BLaER1 treated with 17β-estradiol and CSF1 and Interleukin-3, amounts not matched to agents 10 nM and 100 nM (cell line): Measurements from ENCODE around the gene ABCD3.
"Not testable (repeated sequence)": the region's sequence is repeated elsewhere in the genome, so short reads cannot be mapped to it uniquely, and the experiment has no call there.

Experiments used
- H3K27ac ChIP-seq, 11 experiments: shearing (Covaris generic); formaldehyde crosslinking; 2 replicates each; pipeline ENCODE4 v1.8.1; 2022
- H3K27me3 ChIP-seq, 11 experiments: shearing (Covaris generic); formaldehyde crosslinking; 2 replicates each; pipeline ENCODE4 v1.8.1; 2022
- H3K36me3 ChIP-seq, 11 experiments: shearing (Covaris generic); formaldehyde crosslinking; 2 replicates each; pipeline ENCODE4 v1.8.1; 2022
- H3K4me1 ChIP-seq, 10 experiments: shearing (Covaris generic); formaldehyde crosslinking; 2 replicates each; pipeline ENCODE4 v1.8.1; 2022
- H3K4me2 ChIP-seq, 11 experiments: shearing (Covaris generic); formaldehyde crosslinking; 2 replicates each; pipeline ENCODE4 v1.8.1; 2022
- H3K4me3 ChIP-seq, 10 experiments: shearing (Covaris generic); formaldehyde crosslinking; 2 replicates each; pipeline ENCODE4 v1.8.1; 2022
- H3K9ac ChIP-seq, 11 experiments: shearing (Covaris generic); formaldehyde crosslinking; 2 replicates each; pipeline ENCODE4 v1.8.1; 2022
- H3K9me3 ChIP-seq, 11 experiments: shearing (Covaris generic); formaldehyde crosslinking; replicated peaks in 1 of 11; 2 replicates each; pipeline ENCODE4 v1.8.1; 2022
- H4K20me1 ChIP-seq, 11 experiments: shearing (Covaris generic); formaldehyde crosslinking; 2 replicates each; pipeline ENCODE4 v1.8.1; 2022
- Cebpa-rat ChIP-seq, 11 experiments: shearing (Covaris generic); IDR thresholded peaks; 2 replicates each; pipeline ENCODE4 v1.8.1; 2022

The ABCD3 gene

DNA sequence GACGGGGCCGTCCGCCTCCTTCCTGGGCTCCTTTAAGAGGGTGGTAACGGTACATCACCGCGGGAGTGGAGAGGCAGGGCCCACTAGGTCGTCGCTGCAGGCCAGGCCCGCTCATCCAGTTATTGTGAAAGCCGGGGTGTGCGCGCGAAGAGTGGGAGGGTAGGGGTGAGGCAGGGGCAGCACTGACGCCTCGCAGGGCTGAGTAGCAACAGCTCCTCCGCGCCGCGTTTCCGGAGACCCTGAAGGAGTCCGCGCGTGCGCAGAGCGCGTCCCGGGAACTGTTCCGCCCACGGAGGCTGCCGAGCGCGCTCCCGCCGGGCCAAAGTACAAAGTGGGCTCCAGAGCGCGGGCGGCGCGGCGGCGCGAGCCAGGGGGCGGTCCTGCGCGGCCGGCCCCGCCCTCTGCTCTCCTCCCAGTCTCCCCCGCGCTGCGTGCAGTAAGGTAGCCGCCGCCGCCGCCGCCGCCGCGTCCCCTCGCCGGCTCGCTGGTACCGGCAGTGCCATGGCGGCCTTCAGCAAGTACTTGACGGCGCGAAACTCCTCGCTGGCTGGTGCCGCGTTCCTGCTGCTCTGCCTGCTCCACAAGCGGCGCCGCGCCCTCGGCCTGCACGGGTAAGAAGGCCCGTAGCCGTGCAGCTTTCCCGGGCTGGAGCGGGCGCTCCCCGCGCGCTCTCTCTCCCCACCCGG is at the start of gene ABCD3:
ABCD3 (plus strand) TSS at position 412 of the 686 bp plus-strand sequence; CDS start at position 502, 90 bp downstream.
- Histone ChIP-seq H3K36me3 (no peaks in the 10 kb centered on the region), H4K20me1 (peaks cover 6 to 48% (median 41%) of the 10 kb centered on the region in 11 experiments; a peak in 16 of 22 replicates), H3K9ac (peak within 1 kb of the TSS; percentile 79 to 91 (median 86)), H3K27me3 (peaks cover 17 to 45% (median 22%) of the 10 kb centered on the region in 11 experiments), H3K27ac (peak within 1 kb of the TSS; percentile 38 to 89 (median 81); a peak in 21 of 22 replicates), H3K4me3 (peak within 1 kb of the TSS; percentile 77 to 94 (median 90)), H3K4me2 (peak within 1 kb of the TSS; percentile 77 to 91 (median 86)), H3K9me3 (no peaks in the 10 kb centered on the region), H3K4me1 (peaks cover 20 to 34% (median 32%) of the 10 kb centered on the region in 10 experiments)
- TF ChIP-seq Cebpa-rat (IDR thresholded peaks at IDR 0.05): peak in 1 of 11 experiments; percentile 36; a peak in 1 of 22 replicates

- H3K27me3 ChIP-seq, H4K20me1 ChIP-seq, H3K27ac ChIP-seq, H3K36me3 ChIP-seq, H3K4me3 ChIP-seq, H3K9ac ChIP-seq, H3K4me1 ChIP-seq, H3K4me2 ChIP-seq: not testable (repeated sequence)
- H3K9me3 ChIP-seq: peaks cover 5 to 21% (median 16%) of the 10 kb centered on the region in 11 experiments; a peak in 21 of 22 replicates
Measured at GRCh38 chr1:94372771-94373170, 45.4 kb upstream of the ABCD3 start.

GRCh38 chr1:94373311-94373710 is 44.9 kb upstream of the ABCD3 start:
- peaks cover 5 to 21% (median 16%) of the 10 kb centered on the region in 11 experiments; a peak in 21 of 22 replicates for H3K9me3 ChIP-seq
- peak overlapping the region in 4 of 11 experiments; percentile 0 to 35 (median 14); a peak in 5 of 22 replicates for H3K4me2 ChIP-seq
- H3K36me3 ChIP-seq, H4K20me1 ChIP-seq, H3K27ac ChIP-seq, H3K9ac ChIP-seq, H3K4me3 ChIP-seq, H3K4me1 ChIP-seq, H3K27me3 ChIP-seq: not testable (repeated sequence)

DNA sequence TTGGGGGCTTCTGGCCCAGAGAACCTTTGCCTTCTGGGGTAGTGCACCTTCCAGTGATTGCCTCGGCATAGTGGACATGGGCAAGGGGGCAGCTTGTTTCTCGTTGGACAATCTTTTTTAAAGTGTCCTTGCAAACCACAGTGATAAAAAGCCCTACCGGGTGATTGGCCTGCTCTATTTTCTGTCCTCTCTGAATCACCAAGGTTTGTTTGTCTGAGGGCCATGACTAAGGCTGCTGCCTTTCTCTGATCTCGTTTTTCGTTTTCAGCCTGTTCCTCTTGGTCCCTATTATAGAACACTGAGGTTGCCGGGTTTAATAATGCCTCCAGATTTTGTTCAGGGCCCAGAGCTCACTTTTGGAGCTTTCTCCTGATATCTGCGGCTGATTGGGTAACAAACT is 42.5 kb upstream of the ABCD3 start:
- H3K27ac ChIP-seq, H4K20me1 ChIP-seq, H3K4me2 ChIP-seq, H3K36me3 ChIP-seq, H3K4me3 ChIP-seq, H3K27me3 ChIP-seq, H3K9ac ChIP-seq, H3K4me1 ChIP-seq: not testable (repeated sequence)
- H3K9me3 ChIP-seq: peaks cover 0 to 14% (median 11%) of the 10 kb centered on the region in 11 experiments; a peak in 19 of 22 replicates

DNA sequence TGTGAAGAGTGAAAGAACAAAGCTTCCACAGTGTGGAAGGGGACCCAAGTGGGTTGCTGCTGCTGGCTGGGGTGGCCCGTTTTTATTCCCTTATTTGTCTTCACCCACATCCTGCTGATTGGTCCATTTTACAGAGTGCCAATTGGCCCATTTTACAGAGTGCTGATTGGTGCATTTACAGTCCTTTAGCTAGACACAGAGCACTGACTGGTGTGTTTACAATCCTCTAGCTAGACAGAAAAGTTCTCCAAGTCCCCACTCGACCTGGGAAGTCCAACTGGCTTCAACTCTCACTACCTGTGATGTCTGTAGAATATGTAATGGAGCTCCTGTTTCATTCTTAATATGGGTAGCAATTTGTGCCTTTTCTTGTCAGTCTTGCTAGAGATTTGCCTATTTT is 39.7 kb upstream of the ABCD3 start:
- H3K36me3 ChIP-seq, H3K4me2 ChIP-seq, H3K4me1 ChIP-seq, H3K9me3 ChIP-seq, H4K20me1 ChIP-seq, H3K27me3 ChIP-seq, H3K4me3 ChIP-seq, H3K27ac ChIP-seq, H3K9ac ChIP-seq: not testable (repeated sequence)

DNA sequence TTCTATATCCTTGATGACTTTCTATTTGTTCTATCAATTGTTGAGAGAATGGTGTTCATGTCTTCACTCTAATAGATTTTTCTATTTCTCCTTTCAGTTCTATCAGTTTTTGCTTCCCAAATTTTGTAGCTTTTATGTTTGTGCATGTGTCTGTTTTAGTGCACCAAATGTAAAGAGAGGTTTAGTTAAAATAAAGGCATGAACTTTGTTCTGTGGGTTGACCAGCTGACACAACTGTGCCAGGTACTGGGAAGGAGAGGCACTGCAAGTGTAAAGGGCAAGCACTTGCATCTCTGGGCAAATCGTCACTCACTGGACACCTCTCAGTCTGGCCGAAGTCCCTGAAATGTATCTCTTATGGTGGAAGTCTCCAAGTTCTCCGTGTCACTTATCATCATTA is 38.6 kb upstream of the ABCD3 start:
- no peak for TF ChIP-seq Cebpa-rat (IDR thresholded peaks at IDR 0.05)
- Histone ChIP-seq H3K9ac (no peak overlapping the region), H3K4me1 (peaks cover 0 to 2% (median 1%) of the 10 kb centered on the region in 10 experiments; a peak in 12 of 20 replicates), H3K36me3 (no peaks in the 10 kb centered on the region), H3K4me2 (no peak overlapping the region), H3K27ac (no peak overlapping the region), H3K4me3 (no peak overlapping the region), H4K20me1 (no peaks in the 10 kb centered on the region), H3K9me3 (no peaks in the 10 kb centered on the region; a peak in 1 of 22 replicates), H3K27me3 (no peaks in the 10 kb centered on the region)

DNA sequence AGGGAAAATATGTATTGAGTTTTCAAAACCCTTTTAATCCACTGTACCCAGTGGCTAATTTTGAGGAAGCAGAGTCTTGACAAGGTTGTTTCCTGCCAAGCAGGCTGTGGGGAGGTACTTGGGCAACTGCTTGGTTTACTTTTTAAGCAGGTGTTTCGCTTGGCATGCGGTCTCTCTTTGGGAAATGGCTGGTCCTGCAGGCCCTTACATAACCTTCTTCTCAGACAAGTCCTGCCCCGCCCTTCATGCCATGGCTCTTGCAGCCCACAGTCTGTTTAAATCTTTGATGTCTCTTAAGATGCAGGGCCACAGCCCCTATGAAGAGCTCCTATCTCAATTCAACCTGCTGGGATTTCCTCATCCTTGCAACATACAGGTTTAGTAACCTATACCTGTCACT is 36.0 kb upstream of the ABCD3 start:
- H3K4me1 ChIP-seq: peaks cover 7 to 10% (median 8%) of the 10 kb centered on the region in 10 experiments; a peak in 14 of 20 replicates
- no peaks in the 10 kb centered on the region for H3K27me3 ChIP-seq
- no peak for TF ChIP-seq Cebpa-rat (IDR thresholded peaks at IDR 0.05)
- no peaks in the 10 kb centered on the region for H3K36me3 ChIP-seq
- no peak overlapping the region for H3K9ac ChIP-seq
- H3K4me2 ChIP-seq: no peak overlapping the region
- H3K9me3 ChIP-seq: no peaks in the 10 kb centered on the region; a peak in 1 of 22 replicates
- H3K4me3 ChIP-seq: no peak overlapping the region
- H3K27ac ChIP-seq: no peak overlapping the region
- no peaks in the 10 kb centered on the region for H4K20me1 ChIP-seq

DNA sequence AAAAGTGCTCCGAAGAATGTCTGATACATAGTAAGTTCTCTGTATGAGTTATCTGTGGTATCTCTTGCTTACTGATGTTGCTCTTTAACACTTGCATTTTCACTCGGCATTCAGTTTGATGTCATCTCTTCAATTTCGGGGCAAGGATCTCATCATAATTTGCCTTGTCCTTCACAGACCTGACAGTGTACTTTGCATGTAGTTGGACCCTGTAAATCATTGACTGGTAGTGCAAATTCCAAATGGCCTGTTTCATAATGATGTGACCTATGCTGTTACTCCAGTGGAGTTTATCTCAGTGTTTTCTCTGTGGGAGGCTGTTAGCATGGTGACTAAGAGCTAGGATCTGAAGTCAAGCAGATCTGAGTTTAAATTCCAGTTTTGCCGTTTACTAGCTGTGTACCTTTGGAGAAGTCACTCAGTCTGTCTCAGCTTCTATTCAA is 34.2 kb upstream of the ABCD3 start:
- Histone ChIP-seq H4K20me1 (no peaks in the 10 kb centered on the region), H3K9ac (no peak overlapping the region), H3K4me3 (no peak overlapping the region), H3K4me1 (peaks cover 7 to 10% (median 8%) of the 10 kb centered on the region in 10 experiments; a peak in 14 of 20 replicates), H3K27me3 (no peaks in the 10 kb centered on the region), H3K4me2 (no peak overlapping the region), H3K9me3 (peaks cover 3 to 9% (median 4%) of the 10 kb centered on the region in 11 experiments; a peak in 21 of 22 replicates), H3K36me3 (no peaks in the 10 kb centered on the region), H3K27ac (no peak overlapping the region)
- TF ChIP-seq Cebpa-rat (IDR thresholded peaks at IDR 0.05): no peak

DNA sequence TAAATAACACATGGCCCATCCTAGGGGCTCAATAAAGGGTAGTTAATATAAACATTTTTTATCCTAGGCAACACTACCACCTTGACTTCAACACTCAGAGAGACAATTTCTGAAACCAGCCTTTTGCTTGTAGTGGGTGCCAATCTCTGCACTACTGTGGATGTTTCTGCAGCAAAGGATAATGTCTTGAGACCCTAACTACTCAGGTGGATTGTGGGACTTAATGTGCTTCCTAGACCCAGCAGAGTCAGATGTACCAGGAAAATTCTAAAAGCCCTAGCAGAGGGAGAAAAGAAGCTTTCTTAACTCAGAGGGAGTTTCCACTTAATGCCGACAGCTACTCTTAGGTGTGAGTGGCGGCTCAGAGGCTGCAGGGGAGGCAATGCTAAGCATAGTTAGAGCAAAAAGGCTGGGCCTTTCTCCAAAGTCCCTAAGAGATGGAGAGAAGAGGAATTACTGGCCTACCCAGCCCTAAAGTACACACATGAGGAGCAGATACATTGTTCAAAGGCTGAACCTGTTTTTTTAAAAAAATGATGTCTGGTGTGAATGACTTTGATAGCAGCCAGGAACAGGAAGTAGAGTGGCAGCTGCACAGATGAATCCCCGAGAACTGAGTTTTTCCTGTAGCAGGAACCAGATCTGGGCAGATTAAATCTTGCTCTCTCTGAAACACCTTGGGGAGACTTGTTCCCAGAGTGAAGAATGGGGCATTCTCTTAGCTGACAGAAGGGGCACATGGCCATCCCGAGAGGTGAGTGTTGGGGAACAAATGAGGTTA is 33.5 kb upstream of the ABCD3 start:
- H3K4me1 ChIP-seq: peaks cover 7 to 10% (median 8%) of the 10 kb centered on the region in 10 experiments; a peak in 14 of 20 replicates
- no peak overlapping the region for H3K4me3 ChIP-seq
- H3K4me2 ChIP-seq: peak overlapping the region; percentile 0 to 59 (median 33); a peak in 17 of 22 replicates
- H3K36me3 ChIP-seq: no peaks in the 10 kb centered on the region
- H3K27ac ChIP-seq: peak overlapping the region in 1 of 11 experiments; percentile 34; a peak in 1 of 22 replicates
- no peaks in the 10 kb centered on the region for H4K20me1 ChIP-seq
- TF ChIP-seq Cebpa-rat (IDR thresholded peaks at IDR 0.05): no peak
- no peak overlapping the region for H3K9ac ChIP-seq
- H3K9me3 ChIP-seq: peaks cover 10 to 16% (median 11%) of the 10 kb centered on the region in 11 experiments
- no peaks in the 10 kb centered on the region for H3K27me3 ChIP-seq
